HG03196 (cell line): ENCODE measurements around the gene MIAT.

ENCODE experiments used
- ATAC-seq: cut with Tn5 transposase; IDR thresholded peaks from one replicate; pipeline ENCODE4 v1.9.1; 2021; ENCODE audit not compliant: unreplicated experiment

The MIAT gene

GRCh38 chr22:26724414-26724813, 67.0 kb downstream of the MIAT start:
- ATAC-seq, result no peak

- ATAC-seq, result no peak
These were observed 67.8 kb downstream of the MIAT start for GRCh38 chr22:26725012-26725676.
